Right lobe of liver (tissue), 4 donors: ENCODE results near the gene TRABD.

Source experiments
- POLR2A ChIP-seq: fragments of 450-650 bp; IDR thresholded peaks from one replicate; pipeline ENCODE4 v1.6.1; 2017; ENCODE audit warnings: antibody characterized with exemption, mild to moderate bottlenecking
- TF ChIP-seq, protein P1 (sequence below), 4 donors: fragments of 200-600 bp in 3 of 4; fragments of 450-650 bp in 1 of 4; IDR thresholded peaks; one replicate each; pipeline versions ENCODE4 v1.5.1 to v1.8.0; 2016 to 2022; ENCODE audit warnings: antibody characterized with exemption in 4 of 4, mild to moderate bottlenecking in 2 of 4
- donor health status: DM: no; HTN: no; CAD: no.
- donor health status: DM: no; HTN: no; CAD: no.
- donor health status: DM: no; HTN: yes; CAD: no.

DNA sequence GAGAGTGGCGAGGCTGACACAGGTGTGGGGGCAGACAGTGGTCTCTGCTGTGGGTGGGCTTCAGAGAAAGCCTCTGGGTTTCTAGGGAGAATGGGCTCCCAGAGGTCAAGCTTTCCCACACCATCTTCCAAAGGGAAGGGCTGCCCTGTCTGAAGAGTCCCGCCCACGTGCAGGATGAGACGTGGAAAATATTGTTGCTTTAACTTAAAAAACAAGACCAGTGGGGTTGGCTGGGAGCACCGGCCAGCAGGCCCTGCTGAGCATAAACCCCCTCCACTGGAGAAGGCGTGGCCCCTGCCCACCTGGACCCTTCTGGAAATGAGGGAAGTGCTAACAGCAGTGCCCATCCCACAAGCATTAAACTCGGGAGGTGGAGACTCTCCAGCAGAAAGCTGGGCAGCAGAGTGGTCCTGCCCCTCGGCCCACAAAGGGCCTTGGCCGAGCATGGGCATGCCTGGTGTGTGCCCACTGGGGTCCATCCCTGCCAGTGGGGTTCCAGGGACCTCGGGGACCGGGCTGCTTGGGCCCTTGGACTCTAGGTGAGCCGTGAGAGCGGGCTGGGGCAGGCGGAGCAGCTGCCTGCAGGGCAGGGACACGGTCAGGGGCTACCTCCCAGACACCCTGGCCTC, 30.5 kb downstream of the TRABD start:
- TF ChIP-seq, protein P1, sequence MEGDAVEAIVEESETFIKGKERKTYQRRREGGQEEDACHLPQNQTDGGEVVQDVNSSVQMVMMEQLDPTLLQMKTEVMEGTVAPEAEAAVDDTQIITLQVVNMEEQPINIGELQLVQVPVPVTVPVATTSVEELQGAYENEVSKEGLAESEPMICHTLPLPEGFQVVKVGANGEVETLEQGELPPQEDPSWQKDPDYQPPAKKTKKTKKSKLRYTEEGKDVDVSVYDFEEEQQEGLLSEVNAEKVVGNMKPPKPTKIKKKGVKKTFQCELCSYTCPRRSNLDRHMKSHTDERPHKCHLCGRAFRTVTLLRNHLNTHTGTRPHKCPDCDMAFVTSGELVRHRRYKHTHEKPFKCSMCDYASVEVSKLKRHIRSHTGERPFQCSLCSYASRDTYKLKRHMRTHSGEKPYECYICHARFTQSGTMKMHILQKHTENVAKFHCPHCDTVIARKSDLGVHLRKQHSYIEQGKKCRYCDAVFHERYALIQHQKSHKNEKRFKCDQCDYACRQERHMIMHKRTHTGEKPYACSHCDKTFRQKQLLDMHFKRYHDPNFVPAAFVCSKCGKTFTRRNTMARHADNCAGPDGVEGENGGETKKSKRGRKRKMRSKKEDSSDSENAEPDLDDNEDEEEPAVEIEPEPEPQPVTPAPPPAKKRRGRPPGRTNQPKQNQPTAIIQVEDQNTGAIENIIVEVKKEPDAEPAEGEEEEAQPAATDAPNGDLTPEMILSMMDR (IDR thresholded peaks at IDR 0.05), result no peak
- no peak for TF ChIP-seq POLR2A
